ENCODE measurements around the gene NIPAL4.

DNA sequence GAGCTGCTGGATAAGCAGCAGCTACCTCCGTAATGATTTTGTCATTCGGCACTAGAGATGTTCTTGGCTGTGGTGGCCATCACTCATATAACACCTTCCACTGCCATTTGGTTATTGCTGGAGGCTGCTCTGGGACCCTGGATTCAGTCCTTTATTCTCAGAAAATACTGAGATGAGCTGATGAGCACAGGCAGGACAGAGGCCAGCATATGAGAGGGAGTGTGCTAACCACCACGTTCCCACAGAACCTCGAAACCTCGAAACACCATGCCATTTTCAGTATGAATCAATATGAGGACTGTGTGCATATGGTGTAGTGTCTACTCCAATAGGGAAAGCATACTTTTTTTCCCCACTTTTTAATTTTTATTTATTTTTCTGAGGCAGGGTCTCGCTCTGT is 59.0 kb downstream of the NIPAL4 start:
- TF ChIP-seq, protein P1, sequence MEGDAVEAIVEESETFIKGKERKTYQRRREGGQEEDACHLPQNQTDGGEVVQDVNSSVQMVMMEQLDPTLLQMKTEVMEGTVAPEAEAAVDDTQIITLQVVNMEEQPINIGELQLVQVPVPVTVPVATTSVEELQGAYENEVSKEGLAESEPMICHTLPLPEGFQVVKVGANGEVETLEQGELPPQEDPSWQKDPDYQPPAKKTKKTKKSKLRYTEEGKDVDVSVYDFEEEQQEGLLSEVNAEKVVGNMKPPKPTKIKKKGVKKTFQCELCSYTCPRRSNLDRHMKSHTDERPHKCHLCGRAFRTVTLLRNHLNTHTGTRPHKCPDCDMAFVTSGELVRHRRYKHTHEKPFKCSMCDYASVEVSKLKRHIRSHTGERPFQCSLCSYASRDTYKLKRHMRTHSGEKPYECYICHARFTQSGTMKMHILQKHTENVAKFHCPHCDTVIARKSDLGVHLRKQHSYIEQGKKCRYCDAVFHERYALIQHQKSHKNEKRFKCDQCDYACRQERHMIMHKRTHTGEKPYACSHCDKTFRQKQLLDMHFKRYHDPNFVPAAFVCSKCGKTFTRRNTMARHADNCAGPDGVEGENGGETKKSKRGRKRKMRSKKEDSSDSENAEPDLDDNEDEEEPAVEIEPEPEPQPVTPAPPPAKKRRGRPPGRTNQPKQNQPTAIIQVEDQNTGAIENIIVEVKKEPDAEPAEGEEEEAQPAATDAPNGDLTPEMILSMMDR (IDR thresholded peaks at IDR 0.05; ENCODE audit: low read depth, low read length, poor library complexity, severe bottlenecking): no peak
- no peak for TF ChIP-seq EZH2phosphoT487 (IDR thresholded peaks at IDR 0.05; ENCODE audit: borderline replicate concordance, low read length)

Data from DOHH2 (cell line).